GM20000 (cell line): ENCODE data around the gene HNRNPUL1.

Experiments
- DNase-seq: peaks from one replicate; pipeline ENCODE4 v3.0.0; 2012; ENCODE audit warnings: low spot score
- TF ChIP-seq, protein P1 (sequence below): IDR thresholded peaks from 2 replicates; pipeline ENCODE4 v1.5.1; 2012; ENCODE audit warnings: mild to moderate bottlenecking, control low read depth; ENCODE audit errors: extremely low read depth, missing control alignments

The HNRNPUL1 gene

GRCh38 chr19:41235480-41235879 lies 28.7 kb upstream of the HNRNPUL1 start:
- no peak for DNase-seq
- TF ChIP-seq, protein P1, sequence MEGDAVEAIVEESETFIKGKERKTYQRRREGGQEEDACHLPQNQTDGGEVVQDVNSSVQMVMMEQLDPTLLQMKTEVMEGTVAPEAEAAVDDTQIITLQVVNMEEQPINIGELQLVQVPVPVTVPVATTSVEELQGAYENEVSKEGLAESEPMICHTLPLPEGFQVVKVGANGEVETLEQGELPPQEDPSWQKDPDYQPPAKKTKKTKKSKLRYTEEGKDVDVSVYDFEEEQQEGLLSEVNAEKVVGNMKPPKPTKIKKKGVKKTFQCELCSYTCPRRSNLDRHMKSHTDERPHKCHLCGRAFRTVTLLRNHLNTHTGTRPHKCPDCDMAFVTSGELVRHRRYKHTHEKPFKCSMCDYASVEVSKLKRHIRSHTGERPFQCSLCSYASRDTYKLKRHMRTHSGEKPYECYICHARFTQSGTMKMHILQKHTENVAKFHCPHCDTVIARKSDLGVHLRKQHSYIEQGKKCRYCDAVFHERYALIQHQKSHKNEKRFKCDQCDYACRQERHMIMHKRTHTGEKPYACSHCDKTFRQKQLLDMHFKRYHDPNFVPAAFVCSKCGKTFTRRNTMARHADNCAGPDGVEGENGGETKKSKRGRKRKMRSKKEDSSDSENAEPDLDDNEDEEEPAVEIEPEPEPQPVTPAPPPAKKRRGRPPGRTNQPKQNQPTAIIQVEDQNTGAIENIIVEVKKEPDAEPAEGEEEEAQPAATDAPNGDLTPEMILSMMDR: no peak

- TF ChIP-seq, protein P1: no peak
- DNase-seq: no peak
These were observed 25.9 kb upstream of the HNRNPUL1 start for GRCh38 chr19:41238244-41238643.

DNA sequence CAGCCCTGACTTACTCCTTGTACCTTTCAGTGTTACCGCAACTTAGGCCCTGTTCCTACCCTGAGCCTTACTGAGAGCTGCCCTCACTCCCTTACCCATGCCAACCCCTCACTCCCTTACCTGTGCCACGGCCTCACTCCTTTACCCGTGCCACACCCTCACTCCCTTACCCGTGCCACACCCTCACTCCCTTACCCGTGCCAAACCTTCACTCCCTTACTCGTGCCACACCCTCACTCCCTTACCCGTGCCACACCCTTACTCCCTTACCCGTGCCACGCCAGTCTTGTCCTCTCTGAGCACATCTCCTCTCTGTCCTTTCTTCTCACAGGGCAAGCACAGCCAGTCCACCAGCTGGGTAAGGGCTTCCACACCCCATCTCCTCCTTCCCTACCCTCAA lies 24.8 kb upstream of the HNRNPUL1 start:
- no peak for DNase-seq
- TF ChIP-seq, protein P1: no peak

- TF ChIP-seq, protein P1: no peak
- DNase-seq: no peak
These were observed 24.1 kb upstream of the HNRNPUL1 start for GRCh38 chr19:41239961-41240574.

DNA sequence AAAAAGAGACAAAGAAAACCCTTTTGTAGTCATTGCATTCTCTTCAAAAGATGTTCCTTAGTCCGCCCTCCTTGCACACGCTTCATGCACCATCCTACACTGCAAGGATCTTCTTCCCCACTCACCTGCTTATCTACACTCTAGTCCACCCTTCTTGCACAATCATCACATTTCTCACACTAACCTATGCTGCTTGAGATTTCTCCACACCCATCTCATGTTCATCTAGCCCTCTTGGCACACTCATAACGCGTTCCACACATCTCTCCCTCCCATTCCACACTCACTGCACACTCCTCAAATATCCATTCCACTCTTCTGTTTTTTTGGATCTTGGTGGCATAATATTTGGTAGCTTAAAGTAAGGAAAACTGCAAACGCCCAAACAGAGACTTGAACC lies 22.3 kb upstream of the HNRNPUL1 start:
- DNase-seq: no peak
- TF ChIP-seq, protein P1: no peak

DNA sequence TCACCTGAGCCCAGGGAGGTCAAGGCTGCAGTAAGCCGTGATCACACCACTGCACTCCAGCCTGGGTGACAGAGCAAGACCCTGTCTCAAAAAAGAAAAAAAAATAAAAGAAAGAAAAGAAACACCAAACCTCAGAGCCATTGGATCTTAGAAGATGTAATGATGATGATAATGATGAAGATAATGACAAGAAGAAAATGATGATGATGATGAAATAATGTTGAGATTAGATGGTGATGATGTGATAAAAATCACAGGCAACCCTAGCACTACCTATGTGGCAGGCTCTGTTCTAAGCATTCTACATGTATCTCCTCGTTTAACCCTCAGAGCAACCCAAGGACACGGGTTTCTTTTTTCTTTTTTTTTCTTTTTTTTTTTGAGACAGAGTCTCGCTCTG lies 20.1 kb upstream of the HNRNPUL1 start:
- no peak for DNase-seq
- TF ChIP-seq, protein P1: no peak

GRCh38 chr19:41245843-41246242 lies 18.3 kb upstream of the HNRNPUL1 start:
- no peak for DNase-seq
- TF ChIP-seq, protein P1: no peak
